Tibial nerve (tissue), 3 donors: Measurements from ENCODE around the gene SLC12A9.
A peak's percentile ranks its signal among the peaks of the same experiment; 100 is the strongest.

ENCODE experiments used
- CTCF ChIP-seq, 5 experiments: fragments of 200-600 bp in 3 of 5; fragments of 450-650 bp in 2 of 5; sonication (generic) in 3 of 5; IDR thresholded peaks; one replicate each; pipeline ENCODE4 v1.5.1; 2016 to 2019; ENCODE audit warnings: antibody characterized with exemption in 5 of 5, mild to moderate bottlenecking in 3 of 5, moderate library complexity in 2 of 5
- POLR2A ChIP-seq, 2 donors: fragments of 450-650 bp; IDR thresholded peaks; one replicate each; pipeline ENCODE4 v1.6.1; 2017; ENCODE audit warnings: antibody characterized with exemption in 2 of 2, mild to moderate bottlenecking in 2 of 2, moderate library complexity in 2 of 2

GRCh38 chr7:100827330-100828226 is 24.9 kb upstream of the SLC12A9 start, which contains the start of gene EPHB4:
- TF ChIP-seq CTCF (IDR thresholded peaks at IDR 0.05) (peak in 2 of 5 experiments; percentile 31 to 37), POLR2A (IDR thresholded peaks at IDR 0.05) (no peak)
